Heart right ventricle (tissue), 16 donors: ENCODE data around the gene TPST2. TPM values are rescaled to one million over a fixed set of nuclear protein-coding genes. Genes with fewer than 3 reads are reported as not detected.
A peak's percentile ranks its signal among the peaks of the same experiment; 100 is the strongest.

Experiments
- ATAC-seq, 8 donors: fragments of 200-7000 bp; cut with Tn5 transposase; one replicate each; pipeline ENCODE4 v1.9.1; 2020; ENCODE audit warnings: mild to moderate bottlenecking in 8 of 8, moderate library complexity in 8 of 8, moderate number of reproducible peaks in 1 of 8
- DNase-seq, 2 donors: peaks; one replicate each; pipeline ENCODE4 v3.0.0-alpha.2; 2020
- H3K27ac ChIP-seq, 10 donors: fragments of 200-600 bp; sonication (generic) in 2 of 10; one replicate each; pipeline versions ENCODE4 v1.5.0 to v1.8.0; 2020 to 2022; ENCODE audit warnings: mild to moderate bottlenecking in 3 of 10
- H3K27me3 ChIP-seq, 7 donors: fragments of 200-600 bp; one replicate each; pipeline ENCODE4 v1.8.0; 2021 to 2022; ENCODE audit warnings: mild to moderate bottlenecking in 2 of 7
- H3K36me3 ChIP-seq, 9 donors: fragments of 200-600 bp; sonication (generic) in 1 of 9; one replicate each; pipeline versions ENCODE4 v1.5.0 to v1.8.0; 2020 to 2022; ENCODE audit warnings: mild to moderate bottlenecking in 2 of 9
- H3K4me1 ChIP-seq, 9 donors: fragments of 200-600 bp; sonication (generic) in 1 of 9; one replicate each; pipeline versions ENCODE4 v1.5.0 to v1.8.0; 2020 to 2022; ENCODE audit warnings: mild to moderate bottlenecking in 4 of 9
- H3K4me3 ChIP-seq, 10 donors: fragments of 200-600 bp; sonication (generic) in 2 of 10; one replicate each; pipeline versions ENCODE4 v1.5.0 to v1.8.0; 2020 to 2022; ENCODE audit warnings: mild to moderate bottlenecking in 7 of 10, moderate library complexity in 2 of 10
- H3K9me3 ChIP-seq, 11 donors: fragments of 200-600 bp in 10 of 11; sonication (generic) in 2 of 11; one replicate each; pipeline versions ENCODE4 v1.5.0 to v1.8.0; 2013 to 2022; ENCODE audit warnings: mild to moderate bottlenecking in 2 of 11, control low read depth in 1 of 11, moderate library complexity in 1 of 11
- CTCF ChIP-seq, 9 donors: fragments of 200-600 bp; sonication (generic) in 2 of 9; IDR thresholded peaks; one replicate each; pipeline versions ENCODE4 v1.5.0 to v1.8.0; 2021 to 2022; ENCODE audit warnings: antibody characterized with exemption in 9 of 9, mild to moderate bottlenecking in 5 of 9, moderate library complexity in 1 of 9
- WGBS, 2 donors: extraction: QIAGEN DNeasy Blood & Tissue Kit; methylation state at CpG; one replicate each; pipeline ENCODE4 v1.1.7; 2013; ENCODE audit warnings: inconsistent platforms in 1 of 2; 5-methylcytosine and 5-hydroxymethylcytosine counted together
- intact Hi-C, 10 donors: fragments of 100-400 bp; cut with DNase I; formaldehyde crosslinking; loops; one replicate each; pipeline versions ENCODE4 v1.11.1 to v1.14.2; 2022
- microRNA-seq, 2 donors: library from miRNA; unstranded; fragments of <30 nt; microRNA quantifications; one replicate each; pipeline ENCODE4 v1.2.0, GENCODE V29; 2021
- polyA plus RNA-seq, 2 donors: library from polyadenylated mRNA; stranded (reverse); fragments of 200-250 nt; gene quantifications; one replicate each; pipeline ENCODE4 v1.2.3, GENCODE V29; 2013
- total RNA-seq, 10 donors: library from RNA; stranded (reverse); fragmentation: NEBNext Ultra II Directional in 3 of 10; extraction: Animal tissue kit (Norgen Biotek cat#: 25700) in 3 of 10; gene quantifications; one replicate each; pipeline versions ENCODE4 v1.2.1 to v1.2.4, GENCODE V29; 2021 to 2023
- donor health status: Arrhythmogenic right ventricular cardiomyopathy.
- donor health status: ischemic (EF 13 %, LVEDD 7.1; RV severe dilation, severe dysfunction).
- donor health status: healthy with polysubstance abuse.
- donor health status: DM: no; HTN: yes; CAD: no.
- donor health status: DM: no; HTN: no; CAD: no.
- donor health status: ischemic (EF 25% LVEDD 6.9; RV normal size, moderate dysfunction).
- donor health status: ischemic (EF 25% LVEDD 5.7; RV mildly dilated, moderate dysfunction).
- donor health status: healthy.
- donor health status: DM: yes; HTN: yes; CAD: no.
- donor health status: Ischemic cardiomyopathy.
- donor health status: ischemic (EF 35%, LVEDD 5.7; RV mildly dilated, moderate dysfunction).
- donor health status: nonischemic (EF 11% LVEDD 7.7; RV severe dilation, severe dysfunction).
- donor health status: DM: yes; HTN: yes; CAD: no.
- donor health status: PGD.
- donor health status: ischemic (EF 29% LVEDD 5.4; RV normal size, mild dysfunction).
- donor health status: nonischemic (EF 23%, LVEDD 6.1; RV moderate dilation, normal function).

TPST2 gene
- total and polyA plus RNA-seq, 12 donors, result 11.1 to 41.5 (median 21.7) TPM

- H3K4me1 ChIP-seq, result peaks cover 0 to 58% (median 46%) of the 10 kb centered on the region in 9 donors
- no peaks in the 10 kb centered on the region for H3K9me3 ChIP-seq
- peaks cover 0 to 62% (median 21%) of the 10 kb centered on the region in 9 donors for H3K36me3 ChIP-seq
- ATAC-seq, result no peak
- peak overlapping the region in 4 of 10 donors; percentile 9 to 55 (median 22) for H3K27ac ChIP-seq
- no peak for TF ChIP-seq CTCF (IDR thresholded peaks at IDR 0.05)
- WGBS, 2 donors, result 43 to 58% methylated on average over 12 of the region's 12 CpGs
- DNase-seq, result no peak
- intact Hi-C loops, result no loop called here
- H3K27me3 ChIP-seq, result no peaks in the 10 kb centered on the region
- peak overlapping the region in 4 of 10 donors; percentile 1 to 35 (median 12) for H3K4me3 ChIP-seq
Measured at GRCh38 chr22:26479043-26479791, 110.7 kb downstream of the TPST2 start.

- intact Hi-C loops, result no loop called here
- Histone ChIP-seq H3K9me3 (no peaks in the 10 kb centered on the region), H3K4me3 (no peak overlapping the region), H3K4me1 (peaks cover 0 to 49% (median 36%) of the 10 kb centered on the region in 9 donors), H3K27me3 (no peaks in the 10 kb centered on the region), H3K36me3 (peaks cover 0 to 81% (median 21%) of the 10 kb centered on the region in 9 donors), H3K27ac (no peak overlapping the region)
- no peak for TF ChIP-seq CTCF (IDR thresholded peaks at IDR 0.05)
- DNase-seq (no peak), ATAC-seq (no peak)
- 35 to 37% methylated on average over 4 of the region's 4 CpGs for WGBS, 2 donors
Measured at GRCh38 chr22:26477341-26477731, 112.6 kb downstream of the TPST2 start.

GRCh38 chr22:26476705-26477340 lies 113.1 kb downstream of the TPST2 start:
- intact Hi-C loops, result no loop called here
- H3K27ac ChIP-seq, result no peak overlapping the region
- no peaks in the 10 kb centered on the region for H3K9me3 ChIP-seq
- DNase-seq (no peak), ATAC-seq (no peak)
- WGBS, 2 donors, result 75 to 85% methylated on average over 4 of the region's 4 CpGs
- TF ChIP-seq CTCF (IDR thresholded peaks at IDR 0.05), result no peak
- peaks cover 0 to 84% (median 24%) of the 10 kb centered on the region in 9 donors for H3K36me3 ChIP-seq
- H3K27me3 ChIP-seq, result no peaks in the 10 kb centered on the region
- no peak overlapping the region for H3K4me3 ChIP-seq
- peaks cover 0 to 43% (median 31%) of the 10 kb centered on the region in 9 donors for H3K4me1 ChIP-seq

GRCh38 chr22:26474682-26475081 lies 115.2 kb downstream of the TPST2 start:
- Histone ChIP-seq H3K36me3 (peaks cover 0 to 91% (median 46%) of the 10 kb centered on the region in 9 donors), H3K27me3 (no peaks in the 10 kb centered on the region), H3K27ac (no peak overlapping the region), H3K4me3 (no peak overlapping the region), H3K4me1 (peaks cover 0 to 22% (median 11%) of the 10 kb centered on the region in 9 donors), H3K9me3 (no peaks in the 10 kb centered on the region)
- intact Hi-C loops, result no loop called here
- DNase-seq (no peak), ATAC-seq (no peak)
- no peak for TF ChIP-seq CTCF (IDR thresholded peaks at IDR 0.05)

Small RNAs within 50 kb of the gene (microRNA-seq; reads per million reads assigned to microRNA genes)
- 3.6 to 8.2 reads per million in 2 donors for gene MIR548J

Other genes starting within 250 kb of the TPST2 start
- gene ASPHD2, start 160.9 kb downstream of the TPST2 start, total RNA-seq, result 1 to 10 TPM in 1 of 10 donors, under 1 TPM in 7, not detected in 2; 0.07 to 1.8 (median 0.13) TPM
- under 1 TPM in 1 of 2 donors, not detected in 1; 0.19 TPM for gene ASPHD2, start 160.9 kb downstream of the TPST2 start, polyA plus RNA-seq
- 10 to 100 TPM in 3 of 10 donors, 1 to 10 TPM in 7; 6.6 to 12.0 (median 9.0) TPM for gene HPS4, start 106.3 kb downstream of the TPST2 start, total RNA-seq
- 10 to 100 TPM in 1 of 2 donors, 1 to 10 TPM in 1; 4.6 to 14.3 TPM for gene HPS4, start 106.3 kb downstream of the TPST2 start, polyA plus RNA-seq
- 10 to 100 TPM; 19.5 to 26.3 (median 21.2) TPM for gene SRRD, start 106.3 kb downstream of the TPST2 start, total RNA-seq
- gene SRRD, start 106.3 kb downstream of the TPST2 start, polyA plus RNA-seq, result 10 to 100 TPM; 11.9 to 17.8 TPM
- gene TFIP11, start 77.7 kb downstream of the TPST2 start, total RNA-seq, result 10 to 100 TPM; 18.8 to 25.5 (median 22.8) TPM
- gene TFIP11, start 77.7 kb downstream of the TPST2 start, polyA plus RNA-seq, result 10 to 100 TPM; 22.4 to 25.0 TPM
- gene CRYBB1, start 27.9 kb upstream of the TPST2 start, total RNA-seq, result 1 to 10 TPM in 1 of 10 donors, under 1 TPM in 6, not detected in 3; 0.24 to 2.5 (median 0.71) TPM
- under 1 TPM; 0.37 to 0.48 TPM for gene CRYBB1, start 27.9 kb upstream of the TPST2 start, polyA plus RNA-seq
- under 1 TPM in 1 of 10 donors, not detected in 9; 0.42 TPM for gene CRYBA4, start 31.8 kb upstream of the TPST2 start, total RNA-seq
- gene CRYBA4, start 31.8 kb upstream of the TPST2 start, polyA plus RNA-seq, result not detected
- 1 to 10 TPM in 1 of 10 donors, under 1 TPM in 9; 0.25 to 1.6 (median 0.50) TPM for gene MIAT, start 67.5 kb upstream of the TPST2 start, total RNA-seq
- under 1 TPM; 0.03 to 0.44 TPM for gene MIAT, start 67.5 kb upstream of the TPST2 start, polyA plus RNA-seq